ENCODE measurements around the gene HOXD12. TPM values are rescaled to one million over a fixed set of nuclear protein-coding genes. Genes with fewer than 3 reads are reported as not detected.

The HOXD12 gene
- total RNA-seq, 2 experiments from 2014 or later = 0.25 TPM; not detected in 1

GRCh38 chr2:176151442-176152287, 52.1 kb downstream of the HOXD12 start, which contains the start of gene HOXD4:
TSS of gene HOXD4 (plus strand) at chr2:176151550. CDS start at chr2:176151634, 84 bp downstream.
- Histone ChIP-seq H2AFZ (ENCODE audit: low read length) (no peak within 1 kb of the TSS), H3K9me3 (ENCODE audit: low read length) (no peaks in the 10 kb centered on the region), H4K20me1 (ENCODE audit: insufficient read depth, low read length) (no peaks in the 10 kb centered on the region), H3K9me2 (ENCODE audit: insufficient read depth, low read length) (no peaks in the 10 kb centered on the region), H3K36me3 (ENCODE audit: insufficient read depth, low read length) (no peaks in the 10 kb centered on the region), H3K4me2 (ENCODE audit: low read length) (no peak within 1 kb of the TSS), H3K27ac (ENCODE audit: low read depth, low read length, poor library complexity, severe bottlenecking) (no peak within 1 kb of the TSS), H3K4me1 (ENCODE audit: insufficient read depth, low read length, poor library complexity, severe bottlenecking) (no peaks in the 10 kb centered on the region), H3K4me3 (ENCODE audit: low read depth, low read length, poor library complexity, severe bottlenecking) (no peak within 1 kb of the TSS), H3K79me2 (ENCODE audit: insufficient read depth, low read depth, low read length) (no peaks in the 10 kb centered on the region)
- no peak for DNase-seq (ENCODE audit: low spot score)
- CTCF ChIA-PET (ENCODE audit: unreplicated experiment) = no interaction called here
- no TSS peak for BruUV-seq (replicated peaks)
- intact Hi-C loops (cut with micrococcal nuclease; ENCODE audit: unreplicated experiment) = no loop called here
- POLR2A ChIA-PET = no interaction called here
- no peak for TF ChIP-seq EZH2phosphoT487 (IDR thresholded peaks at IDR 0.05; ENCODE audit: borderline replicate concordance, low read depth, low read length)
- no peak for TF ChIP-seq CTCF (conservative IDR thresholded peaks at IDR 0.05; ENCODE audit: low read length)

Small RNA genes lying within 50 kb of the gene (microRNA-seq; reads per million reads assigned to microRNA genes)
- gene MIR10B (ENCODE audit: borderline replicate concordance) = 3.0 reads per million

Small RNA genes lying within 50 kb of the gene (small RNA-seq; reads per million reads assigned to genes)
- gene MIR10B = not detected

Other genes starting within 250 kb of the HOXD12 start
- gene LNPK, start 97.5 kb upstream of the HOXD12 start, total RNA-seq (2014; rRNA removed; shearing (Covaris generic)) = 14.0 and 18.0 TPM in 2 replicates
- gene LNPK, start 97.5 kb upstream of the HOXD12 start, total RNA-seq (2022) = 34.7 and 38.3 TPM in 2 replicates
- gene EVX2, start 15.8 kb upstream of the HOXD12 start, total RNA-seq (2014; rRNA removed; shearing (Covaris generic)) = not detected in 2 replicates
- gene EVX2, start 15.8 kb upstream of the HOXD12 start, total RNA-seq (2022) = not detected in 2 replicates
- not detected in 2 replicates for gene HOXD13, start 7.1 kb upstream of the HOXD12 start, total RNA-seq (2014; rRNA removed; shearing (Covaris generic))
- not detected in 2 replicates for gene HOXD13, start 7.1 kb upstream of the HOXD12 start, total RNA-seq (2022)
- gene HOXD11, start 7.5 kb downstream of the HOXD12 start, total RNA-seq (2014; rRNA removed; shearing (Covaris generic)) = not detected in 2 replicates
- not detected in 2 replicates for gene HOXD11, start 7.5 kb downstream of the HOXD12 start, total RNA-seq (2022)
- not detected in 2 replicates for gene HOXD10, start 17.0 kb downstream of the HOXD12 start, total RNA-seq (2014; rRNA removed; shearing (Covaris generic))
- gene HOXD10, start 17.0 kb downstream of the HOXD12 start, total RNA-seq (2022) = not detected in 2 replicates
- gene HOXD9, start 22.9 kb downstream of the HOXD12 start, total RNA-seq (2014; rRNA removed; shearing (Covaris generic)) = not detected in 2 replicates
- not detected in 2 replicates for gene HOXD9, start 22.9 kb downstream of the HOXD12 start, total RNA-seq (2022)
- gene HOXD8, start 29.9 kb downstream of the HOXD12 start, total RNA-seq (2014; rRNA removed; shearing (Covaris generic)) = not detected in 2 replicates
- not detected in 2 replicates for gene HOXD8, start 29.9 kb downstream of the HOXD12 start, total RNA-seq (2022)
- not detected in 2 replicates for gene HOXD4, start 51.8 kb downstream of the HOXD12 start, total RNA-seq (2014; rRNA removed; shearing (Covaris generic))
- gene HOXD4, start 51.8 kb downstream of the HOXD12 start, total RNA-seq (2022) = not detected in 2 replicates
- not detected in 2 replicates for gene HOXD3, start 57.5 kb downstream of the HOXD12 start, total RNA-seq (2014; rRNA removed; shearing (Covaris generic))
- gene HOXD3, start 57.5 kb downstream of the HOXD12 start, total RNA-seq (2022) = not detected in 2 replicates
- gene HOXD1, start 88.9 kb downstream of the HOXD12 start, total RNA-seq (2014; rRNA removed; shearing (Covaris generic)) = not detected in 2 replicates
- not detected in 2 replicates for gene HOXD1, start 88.9 kb downstream of the HOXD12 start, total RNA-seq (2022)
- 36.8 and 71.3 TPM in 2 replicates for gene MTX2, start 169.6 kb downstream of the HOXD12 start, total RNA-seq (2014; rRNA removed; shearing (Covaris generic))
- gene MTX2, start 169.6 kb downstream of the HOXD12 start, total RNA-seq (2022) = 31.9 and 33.2 TPM in 2 replicates

Data from OCI-LY7 (cell line).